ENCODE results near the gene TRIO. TPM values are rescaled to one million over a fixed set of nuclear protein-coding genes. Genes with fewer than 3 reads are reported as not detected.
A peak's percentile ranks its signal among the peaks of the same experiment; 100 is the strongest.

The TRIO gene
- polyA plus RNA-seq, 1 of the 3 experiments (the other 2 are of a cell fraction) = 229 TPM

GRCh38 chr5:14407051-14407450, 263.9 kb downstream of the TRIO start (continued):
- TF ChIP-seq, protein P1, sequence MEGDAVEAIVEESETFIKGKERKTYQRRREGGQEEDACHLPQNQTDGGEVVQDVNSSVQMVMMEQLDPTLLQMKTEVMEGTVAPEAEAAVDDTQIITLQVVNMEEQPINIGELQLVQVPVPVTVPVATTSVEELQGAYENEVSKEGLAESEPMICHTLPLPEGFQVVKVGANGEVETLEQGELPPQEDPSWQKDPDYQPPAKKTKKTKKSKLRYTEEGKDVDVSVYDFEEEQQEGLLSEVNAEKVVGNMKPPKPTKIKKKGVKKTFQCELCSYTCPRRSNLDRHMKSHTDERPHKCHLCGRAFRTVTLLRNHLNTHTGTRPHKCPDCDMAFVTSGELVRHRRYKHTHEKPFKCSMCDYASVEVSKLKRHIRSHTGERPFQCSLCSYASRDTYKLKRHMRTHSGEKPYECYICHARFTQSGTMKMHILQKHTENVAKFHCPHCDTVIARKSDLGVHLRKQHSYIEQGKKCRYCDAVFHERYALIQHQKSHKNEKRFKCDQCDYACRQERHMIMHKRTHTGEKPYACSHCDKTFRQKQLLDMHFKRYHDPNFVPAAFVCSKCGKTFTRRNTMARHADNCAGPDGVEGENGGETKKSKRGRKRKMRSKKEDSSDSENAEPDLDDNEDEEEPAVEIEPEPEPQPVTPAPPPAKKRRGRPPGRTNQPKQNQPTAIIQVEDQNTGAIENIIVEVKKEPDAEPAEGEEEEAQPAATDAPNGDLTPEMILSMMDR (IDR thresholded peaks at IDR 0.05) = no peak
- TF ChIP-seq EP300 (IDR thresholded peaks at IDR 0.05; ENCODE audit: borderline replicate concordance in 1 of 2, low read depth in 1 of 2, low read length in 1 of 2) = no peak
- TF ChIP-seq POLR2AphosphoS5 (IDR thresholded peaks at IDR 0.05; ENCODE audit: low read depth, low read length) = no peak
- TF ChIP-seq YY1 (IDR thresholded peaks at IDR 0.05; ENCODE audit: low read depth) = no peak
- TF ChIP-seq CHD2 (IDR thresholded peaks at IDR 0.05; ENCODE audit: low read length, partially characterized antibody) = no peak
- no peak for TF ChIP-seq GABPA (IDR thresholded peaks at IDR 0.05; ENCODE audit: low read depth)

DNA sequence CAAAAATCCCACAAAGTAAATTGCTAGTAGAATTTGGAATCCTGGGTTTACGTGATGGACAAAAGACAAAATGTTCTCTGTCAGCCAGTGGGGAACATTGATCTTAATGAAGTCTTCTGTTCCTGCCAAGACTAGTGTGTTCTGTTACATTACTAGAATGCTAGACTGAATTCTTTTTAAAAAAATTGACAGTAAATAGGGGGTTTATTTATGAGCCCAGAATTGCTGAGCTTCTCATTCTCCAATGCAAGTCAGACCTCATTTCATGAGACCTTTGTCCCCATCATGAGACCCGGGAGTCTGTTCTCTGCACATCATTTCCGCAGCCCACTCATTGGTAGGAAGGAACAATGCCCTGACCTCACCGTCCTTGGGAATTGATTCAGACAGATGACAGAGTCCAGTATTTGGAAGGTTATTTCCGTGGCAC, 264.6 kb downstream of the TRIO start:
- Histone ChIP-seq H3K9ac (peak overlapping the region; percentile 46; the same call in 1 of the 2 replicates), H3K36me3 (replicated peaks in 1 of 2; ENCODE audit: control insufficient read depth in 1 of 2, insufficient read depth in 2 of 2, low read length in 1 of 2) (peaks cover 19 to 30% of the 10 kb centered on the region in 2 experiments), H3F3A (replicated peaks; ENCODE audit: insufficient read depth) (peaks cover 63% of the 10 kb centered on the region), H3K4me2 (0 out of 2 replicates have a peak overlapping the region, but pooled peaks have one; percentile 9), H2AFZ (ENCODE audit: low read depth) (no peak overlapping the region), H3K27me3 (ENCODE audit: insufficient read depth) (no peaks in the 10 kb centered on the region), H3K4me1 (ENCODE audit: control insufficient read depth in 1 of 2, insufficient read depth in 2 of 2, low read depth in 1 of 2, low read length in 1 of 2) (peaks cover 51 to 67% of the 10 kb centered on the region in 2 experiments), H3K27ac (ENCODE audit: low read depth in 2 of 2, low read length in 1 of 2) (peak overlapping the region; percentile 98 to 100; a peak in 3 of 4 replicates), H3K4me3 (ENCODE audit: low read depth in 2 of 2, low read length in 1 of 2) (no peak overlapping the region), H3K9me3 (no peaks in the 10 kb centered on the region), H4K20me1 (ENCODE audit: insufficient read depth) (no peaks in the 10 kb centered on the region), H3K9me2 (no peaks in the 10 kb centered on the region), H3K79me2 (ENCODE audit: insufficient read depth) (peaks cover 64% of the 10 kb centered on the region; the same call in 1 of the 2 replicates)
- WGBS (ENCODE audit: low lambda C conversion rate) = 61% methylated on average over 5 of the region's 5 CpGs
- DNase-seq = no peak
- ChIA-PET POLR2A (no interaction called here), CTCF (interaction anchor here (0.9 to 1.0 kb wide), 3 partner anchors 7 to 241 kb away, joined by 3 to 4 read pairs (median 3); no protein-coding TSS in a partner anchor)
- TF ChIP-seq, protein P2, sequence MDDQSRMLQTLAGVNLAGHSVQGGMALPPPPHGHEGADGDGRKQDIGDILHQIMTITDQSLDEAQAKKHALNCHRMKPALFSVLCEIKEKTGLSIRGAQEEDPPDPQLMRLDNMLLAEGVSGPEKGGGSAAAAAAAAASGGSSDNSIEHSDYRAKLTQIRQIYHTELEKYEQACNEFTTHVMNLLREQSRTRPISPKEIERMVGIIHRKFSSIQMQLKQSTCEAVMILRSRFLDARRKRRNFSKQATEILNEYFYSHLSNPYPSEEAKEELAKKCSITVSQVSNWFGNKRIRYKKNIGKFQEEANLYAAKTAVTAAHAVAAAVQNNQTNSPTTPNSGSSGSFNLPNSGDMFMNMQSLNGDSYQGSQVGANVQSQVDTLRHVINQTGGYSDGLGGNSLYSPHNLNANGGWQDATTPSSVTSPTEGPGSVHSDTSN (IDR thresholded peaks at IDR 0.05) = peak; percentile 6
- no peak for TF ChIP-seq GABPA (IDR thresholded peaks at IDR 0.05; ENCODE audit: low read depth)
- TF ChIP-seq RXRA (IDR thresholded peaks at IDR 0.05; ENCODE audit: borderline replicate concordance, low read depth) = peak; percentile 26; the same call in 1 of the 2 replicates
- TF ChIP-seq RFX5 (IDR thresholded peaks at IDR 0.05; ENCODE audit: low read length) = no peak
- TF ChIP-seq, protein P1 (IDR thresholded peaks at IDR 0.05) = no peak
- no peak; the same call in 1 of the 2 replicates for TF ChIP-seq JUND (IDR thresholded peaks at IDR 0.05)
- peak; percentile 14; the same call in 1 of the 2 replicates for TF ChIP-seq NFIC (IDR thresholded peaks at IDR 0.05; ENCODE audit: borderline replicate concordance)
